PC-3 (cell line): ENCODE measurements around the gene LIN37.

Experiments
- EZH2 ChIP-seq: fragments of 300-600 bp; sonication (generic); IDR thresholded peaks from one replicate; pipeline ENCODE4 v1.6.1; 2017; ENCODE audit warnings: antibody characterized with exemption, mild to moderate bottlenecking, low read length; ENCODE audit not compliant: unreplicated experiment
- EZH2phosphoT487 ChIP-seq: fragments of 300-600 bp; sonication (generic); IDR thresholded peaks from 2 replicates; pipeline ENCODE4 v1.6.1; 2018; ENCODE audit warnings: mild to moderate bottlenecking, antibody characterized with exemption, low read length, borderline replicate concordance
- TF ChIP-seq, protein P1 (sequence below): fragments of 300-600 bp; sonication (generic); conservative IDR thresholded peaks from 2 replicates; pipeline ENCODE4 v1.5.1; 2017; ENCODE audit warnings: antibody characterized with exemption, low read depth, mild to moderate bottlenecking, low read length

DNA sequence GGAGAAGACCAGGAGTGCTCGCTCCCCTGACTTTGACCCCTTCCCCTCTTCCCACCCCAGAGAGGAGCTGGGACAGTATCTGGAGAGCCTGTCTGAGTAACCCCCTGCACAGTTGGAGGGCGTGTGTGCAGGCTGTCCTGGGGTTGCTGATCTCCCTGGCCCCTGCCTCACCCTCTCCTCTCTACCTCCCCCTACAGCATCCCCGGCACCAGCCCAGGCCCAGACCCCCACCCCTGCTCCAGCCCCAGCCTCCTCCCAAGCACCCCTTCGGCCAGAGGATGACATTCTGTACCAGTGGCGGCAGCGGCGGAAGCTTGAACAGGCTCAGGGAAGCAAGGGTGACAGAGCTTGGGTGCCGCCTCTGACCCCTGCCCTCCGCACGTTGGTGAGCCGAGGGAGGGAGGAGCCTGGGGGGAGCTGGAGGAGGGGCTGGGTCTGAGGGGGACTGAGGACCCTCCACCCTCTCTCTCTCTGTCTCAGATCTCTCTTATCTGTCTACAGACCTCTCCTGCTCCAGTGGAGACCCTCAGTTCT is 18.3 kb downstream of the LIN37 start:
- TF ChIP-seq, protein P1, sequence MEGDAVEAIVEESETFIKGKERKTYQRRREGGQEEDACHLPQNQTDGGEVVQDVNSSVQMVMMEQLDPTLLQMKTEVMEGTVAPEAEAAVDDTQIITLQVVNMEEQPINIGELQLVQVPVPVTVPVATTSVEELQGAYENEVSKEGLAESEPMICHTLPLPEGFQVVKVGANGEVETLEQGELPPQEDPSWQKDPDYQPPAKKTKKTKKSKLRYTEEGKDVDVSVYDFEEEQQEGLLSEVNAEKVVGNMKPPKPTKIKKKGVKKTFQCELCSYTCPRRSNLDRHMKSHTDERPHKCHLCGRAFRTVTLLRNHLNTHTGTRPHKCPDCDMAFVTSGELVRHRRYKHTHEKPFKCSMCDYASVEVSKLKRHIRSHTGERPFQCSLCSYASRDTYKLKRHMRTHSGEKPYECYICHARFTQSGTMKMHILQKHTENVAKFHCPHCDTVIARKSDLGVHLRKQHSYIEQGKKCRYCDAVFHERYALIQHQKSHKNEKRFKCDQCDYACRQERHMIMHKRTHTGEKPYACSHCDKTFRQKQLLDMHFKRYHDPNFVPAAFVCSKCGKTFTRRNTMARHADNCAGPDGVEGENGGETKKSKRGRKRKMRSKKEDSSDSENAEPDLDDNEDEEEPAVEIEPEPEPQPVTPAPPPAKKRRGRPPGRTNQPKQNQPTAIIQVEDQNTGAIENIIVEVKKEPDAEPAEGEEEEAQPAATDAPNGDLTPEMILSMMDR: no peak
- no peak for TF ChIP-seq EZH2
- TF ChIP-seq EZH2phosphoT487: no peak
